IgD-negative memory B cell (primary cell): ENCODE data around the gene TMEM182. TPM values are rescaled to one million over a fixed set of nuclear protein-coding genes. Genes with fewer than 3 reads are reported as not detected.

Experiments used
- H3K27ac Mint-ChIP-seq, 3 donors: one replicate each; pipeline ENCODE4 v1.8.0; 2020 to 2022; ENCODE audit warnings: mild to moderate bottlenecking in 3 of 3, mixed read lengths in 3 of 3, moderate library complexity in 1 of 3
- H3K27me3 Mint-ChIP-seq: one replicate; pipeline ENCODE4 v1.8.0; 2021; ENCODE audit warnings: mixed read lengths
- H3K36me3 Mint-ChIP-seq: one replicate; pipeline ENCODE4 v1.8.0; 2020; ENCODE audit warnings: mild to moderate bottlenecking, mixed read lengths
- H3K4me1 Mint-ChIP-seq, 3 donors: one replicate each; pipeline ENCODE4 v1.8.0; 2020 to 2022; ENCODE audit warnings: mixed read lengths in 3 of 3, mild to moderate bottlenecking in 1 of 3
- H3K4me3 Mint-ChIP-seq, 4 donors: one replicate each; pipeline ENCODE4 v1.8.0; 2020 to 2022; ENCODE audit warnings: mild to moderate bottlenecking in 4 of 4, mixed read lengths in 4 of 4, moderate library complexity in 3 of 4
- H3K9me3 Mint-ChIP-seq, 3 donors: one replicate each; pipeline ENCODE4 v1.8.0; 2020 to 2021; ENCODE audit warnings: mixed read lengths in 3 of 3, mild to moderate bottlenecking in 1 of 3
- polyA plus RNA-seq: library from polyadenylated mRNA; unstranded; fragments of 300-500 nt; fragmentation: Illumina TruSeq; gene quantifications from one replicate; pipeline ENCODE4 v1.2.3, GENCODE V29; 2021

TMEM182 gene
- polyA plus RNA-seq, 1 donor from 2014 or later: 8.9 TPM

- Mint-ChIP-seq H3K27me3 (no peaks in the 10 kb centered on the region), H3K4me1 (no peaks in the 10 kb centered on the region), H3K36me3 (peaks cover 21% of the 10 kb centered on the region)
These were observed 21.1 kb downstream of the TMEM182 start for GRCh38 chr2:102782933-102783332.

GRCh38 chr2:102783506-102784183 lies 21.8 kb downstream of the TMEM182 start:
- Mint-ChIP-seq H3K4me3 (no peak overlapping the region), H3K27me3 (no peaks in the 10 kb centered on the region), H3K4me1 (no peaks in the 10 kb centered on the region), H3K27ac (no peak overlapping the region), H3K9me3 (peaks cover 0 to 3% (median 0%) of the 10 kb centered on the region in 3 donors), H3K36me3 (peaks cover 21% of the 10 kb centered on the region)

More at GRCh38 chr2:102782933-102783332, 21.1 kb downstream of the TMEM182 start:
- peaks cover 0 to 3% (median 0%) of the 10 kb centered on the region in 3 donors for H3K9me3 Mint-ChIP-seq
- H3K27ac Mint-ChIP-seq: no peak overlapping the region
- no peak overlapping the region for H3K4me3 Mint-ChIP-seq

GRCh38 chr2:102784940-102785339 lies 23.1 kb downstream of the TMEM182 start:
- no peaks in the 10 kb centered on the region for H3K4me1 Mint-ChIP-seq
- no peak overlapping the region for H3K27ac Mint-ChIP-seq
- H3K36me3 Mint-ChIP-seq: peaks cover 23% of the 10 kb centered on the region
- peaks cover 0 to 3% (median 0%) of the 10 kb centered on the region in 3 donors for H3K9me3 Mint-ChIP-seq
- H3K4me3 Mint-ChIP-seq: no peak overlapping the region
- H3K27me3 Mint-ChIP-seq: no peaks in the 10 kb centered on the region

GRCh38 chr2:102788216-102788884 lies 26.5 kb downstream of the TMEM182 start:
- no peaks in the 10 kb centered on the region for H3K27me3 Mint-ChIP-seq
- H3K4me1 Mint-ChIP-seq: peaks cover 0 to 2% (median 0%) of the 10 kb centered on the region in 3 donors
- no peak overlapping the region for H3K4me3 Mint-ChIP-seq
- peaks cover 0 to 2% (median 0%) of the 10 kb centered on the region in 3 donors for H3K9me3 Mint-ChIP-seq
- H3K27ac Mint-ChIP-seq: no peak overlapping the region
- H3K36me3 Mint-ChIP-seq: peaks cover 30% of the 10 kb centered on the region

- Mint-ChIP-seq H3K36me3 (peaks cover 30% of the 10 kb centered on the region), H3K4me1 (peaks cover 0 to 2% (median 0%) of the 10 kb centered on the region in 3 donors), H3K9me3 (peaks cover 0 to 2% (median 0%) of the 10 kb centered on the region in 3 donors), H3K27ac (no peak overlapping the region), H3K27me3 (no peaks in the 10 kb centered on the region), H3K4me3 (no peak overlapping the region)
These were observed 27.0 kb downstream of the TMEM182 start for GRCh38 chr2:102788885-102789260.

- Mint-ChIP-seq H3K4me1 (peaks cover 0 to 2% (median 0%) of the 10 kb centered on the region in 3 donors), H3K27ac (no peak overlapping the region), H3K4me3 (no peak overlapping the region), H3K36me3 (peaks cover 26% of the 10 kb centered on the region), H3K9me3 (peaks cover 3 to 4% (median 3%) of the 10 kb centered on the region in 3 donors), H3K27me3 (no peaks in the 10 kb centered on the region)
These were observed 27.7 kb downstream of the TMEM182 start for GRCh38 chr2:102789349-102790090.

GRCh38 chr2:102790091-102790455 lies 28.2 kb downstream of the TMEM182 start:
- no peaks in the 10 kb centered on the region for H3K27me3 Mint-ChIP-seq

GRCh38 chr2:102792568-102793208 lies 30.9 kb downstream of the TMEM182 start:
- H3K4me3 Mint-ChIP-seq: no peak overlapping the region
- H3K4me1 Mint-ChIP-seq: peaks cover 0 to 2% (median 0%) of the 10 kb centered on the region in 3 donors
- peaks cover 2 to 13% (median 6%) of the 10 kb centered on the region in 3 donors for H3K9me3 Mint-ChIP-seq
- H3K36me3 Mint-ChIP-seq: peaks cover 28% of the 10 kb centered on the region
- no peaks in the 10 kb centered on the region for H3K27me3 Mint-ChIP-seq
- no peak overlapping the region for H3K27ac Mint-ChIP-seq

More at GRCh38 chr2:102790091-102790455, 28.2 kb downstream of the TMEM182 start:
- Mint-ChIP-seq H3K9me3 (peaks cover 3 to 4% (median 3%) of the 10 kb centered on the region in 3 donors), H3K36me3 (peaks cover 25% of the 10 kb centered on the region), H3K27ac (no peak overlapping the region), H3K4me1 (peaks cover 0 to 2% (median 0%) of the 10 kb centered on the region in 3 donors), H3K4me3 (no peak overlapping the region)

- peaks cover 16 to 35% (median 20%) of the 10 kb centered on the region in 3 donors for H3K9me3 Mint-ChIP-seq
- no peak overlapping the region for H3K4me3 Mint-ChIP-seq
These were observed 33.8 kb downstream of the TMEM182 start for GRCh38 chr2:102795641-102796040.

GRCh38 chr2:102796337-102796736 lies 34.5 kb downstream of the TMEM182 start:
- peaks cover 46% of the 10 kb centered on the region for H3K36me3 Mint-ChIP-seq
- no peak overlapping the region for H3K27ac Mint-ChIP-seq
- no peaks in the 10 kb centered on the region for H3K27me3 Mint-ChIP-seq
- H3K4me3 Mint-ChIP-seq: no peak overlapping the region
- H3K4me1 Mint-ChIP-seq: peaks cover 0 to 2% (median 0%) of the 10 kb centered on the region in 3 donors
- peaks cover 19 to 37% (median 20%) of the 10 kb centered on the region in 3 donors for H3K9me3 Mint-ChIP-seq

More at GRCh38 chr2:102795641-102796040, 33.8 kb downstream of the TMEM182 start:
- Mint-ChIP-seq H3K27ac (no peak overlapping the region), H3K36me3 (peaks cover 42% of the 10 kb centered on the region), H3K27me3 (no peaks in the 10 kb centered on the region), H3K4me1 (peaks cover 0 to 2% (median 0%) of the 10 kb centered on the region in 3 donors)

- no peak overlapping the region for H3K4me3 Mint-ChIP-seq
- no peak overlapping the region for H3K27ac Mint-ChIP-seq
- no peaks in the 10 kb centered on the region for H3K27me3 Mint-ChIP-seq
- peaks cover 54% of the 10 kb centered on the region for H3K36me3 Mint-ChIP-seq
- H3K4me1 Mint-ChIP-seq: no peaks in the 10 kb centered on the region
- H3K9me3 Mint-ChIP-seq: peaks cover 23 to 45% (median 26%) of the 10 kb centered on the region in 3 donors
These were observed 35.7 kb downstream of the TMEM182 start for GRCh38 chr2:102797486-102797885.

GRCh38 chr2:102798181-102798580 lies 36.4 kb downstream of the TMEM182 start:
- H3K4me1 Mint-ChIP-seq: no peaks in the 10 kb centered on the region
- H3K27ac Mint-ChIP-seq: no peak overlapping the region
- H3K4me3 Mint-ChIP-seq: no peak overlapping the region
- no peaks in the 10 kb centered on the region for H3K27me3 Mint-ChIP-seq
- H3K9me3 Mint-ChIP-seq: peaks cover 26 to 48% (median 26%) of the 10 kb centered on the region in 3 donors
- H3K36me3 Mint-ChIP-seq: peaks cover 52% of the 10 kb centered on the region

- H3K9me3 Mint-ChIP-seq: peaks cover 22 to 41% (median 24%) of the 10 kb centered on the region in 3 donors
- H3K27me3 Mint-ChIP-seq: no peaks in the 10 kb centered on the region
- peaks cover 40% of the 10 kb centered on the region for H3K36me3 Mint-ChIP-seq
- H3K4me1 Mint-ChIP-seq: no peaks in the 10 kb centered on the region
- no peak overlapping the region for H3K27ac Mint-ChIP-seq
- H3K4me3 Mint-ChIP-seq: no peak overlapping the region
These were observed 39.4 kb downstream of the TMEM182 start for GRCh38 chr2:102801098-102801718.
